Neural cell (in vitro differentiated cells): ENCODE data around the gene PRDM12.

Experiments used
- CTCF ChIP-seq: fragments of 450-650 bp; IDR thresholded peaks from 2 replicates; pipeline ENCODE4 v1.5.1; 2014; ENCODE audit warnings: antibody characterized with exemption, mild to moderate bottlenecking, moderate library complexity; ENCODE audit not compliant: poor library complexity, severe bottlenecking
- EP300 ChIP-seq: fragments of 450-650 bp; conservative IDR thresholded peaks from 2 replicates; pipeline ENCODE4 v1.6.1; 2014; ENCODE audit warnings: antibody characterized with exemption, mild to moderate bottlenecking, moderate library complexity; ENCODE audit not compliant: poor library complexity, severe bottlenecking
- EZH2 ChIP-seq: fragments of 200-600, 300-800 bp; shearing (Covaris generic), sonication (generic); IDR thresholded peaks from 2 replicates; pipeline ENCODE4 v1.6.1; 2014; ENCODE audit warnings: antibody characterized with exemption, low read length, borderline replicate concordance, mild to moderate bottlenecking; ENCODE audit not compliant: insufficient read depth, poor library complexity, severe bottlenecking
- MXI1 ChIP-seq: fragments of 450-650 bp; conservative IDR thresholded peaks from 2 replicates; pipeline ENCODE4 v1.6.1; 2014; ENCODE audit warnings: antibody characterized with exemption, mild to moderate bottlenecking; ENCODE audit not compliant: poor library complexity, severe bottlenecking
- RAD21 ChIP-seq: fragments of 450-650 bp; conservative IDR thresholded peaks from 2 replicates; pipeline ENCODE4 v1.6.1; 2014; ENCODE audit warnings: antibody characterized with exemption, mild to moderate bottlenecking, moderate library complexity
- REST ChIP-seq: IDR thresholded peaks from 2 replicates; pipeline ENCODE4 v1.6.1; 2012; ENCODE audit warnings: borderline replicate concordance
- SMC3 ChIP-seq: fragments of 450-650 bp; conservative IDR thresholded peaks from 2 replicates; pipeline ENCODE4 v1.6.1; 2014; ENCODE audit warnings: antibody characterized with exemption, mild to moderate bottlenecking, moderate library complexity; ENCODE audit not compliant: poor library complexity

GRCh38 chr9:130693426-130694191 is 29.2 kb downstream of the PRDM12 start, which contains the start of gene EXOSC2:
- no peak for TF ChIP-seq CTCF
- TF ChIP-seq EZH2: no peak
- no peak for TF ChIP-seq EP300
- peak; percentile 82 for TF ChIP-seq REST
- peak; percentile 31 for TF ChIP-seq SMC3
- peak; percentile 99 for TF ChIP-seq MXI1
- TF ChIP-seq RAD21: peak; percentile 10
